KOPT-K1 (cell line): ENCODE data around the gene EOLA1.
"Not testable (repeated sequence)": the region's sequence is repeated elsewhere in the genome, so short reads cannot be mapped to it uniquely, and the experiment has no call there.

ENCODE experiments used
- H3K27ac ChIP-seq: fragments of 200-600 bp; sonication (generic); 2 replicates; pipeline ENCODE4 v1.5.1; 2016; ENCODE audit warnings: antibody characterized with exemption, mild to moderate bottlenecking, low read depth, low read length; ENCODE audit not compliant: poor library complexity, severe bottlenecking
- H3K36me3 ChIP-seq: fragments of 200-600 bp; sonication (generic); 2 replicates; pipeline ENCODE4 v1.5.1; 2017; ENCODE audit warnings: antibody characterized with exemption, mild to moderate bottlenecking, low read length, moderate library complexity; ENCODE audit not compliant: insufficient read depth
- H3K9me3 ChIP-seq: fragments of 200-600 bp; sonication (generic); 2 replicates; pipeline ENCODE4 v1.5.1; 2017; ENCODE audit warnings: antibody characterized with exemption, low read length, mild to moderate bottlenecking; ENCODE audit not compliant: insufficient read depth, poor library complexity, severe bottlenecking

Gene EOLA1

DNA sequence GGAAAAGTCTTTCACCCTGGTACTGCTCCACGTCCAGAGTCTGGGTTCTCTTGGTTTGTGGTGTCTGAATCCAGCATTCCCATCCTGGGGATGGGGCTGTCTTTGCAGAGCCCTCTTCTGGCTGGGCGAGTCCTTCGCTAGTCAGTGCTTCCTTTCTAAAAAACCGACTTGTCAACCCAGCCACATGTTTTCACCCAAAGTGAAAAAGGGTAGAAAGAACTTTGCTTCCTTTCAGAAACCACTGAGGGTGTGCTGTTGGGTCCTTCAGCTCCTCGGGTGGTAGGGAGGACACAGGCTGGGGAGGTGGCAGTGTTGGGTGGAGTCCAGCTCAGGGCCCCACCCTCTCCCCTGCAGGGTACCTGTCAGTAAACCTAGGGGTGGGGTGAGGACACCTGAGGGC, 14.9 kb upstream of the EOLA1 start:
- not testable (repeated sequence) for H3K36me3 ChIP-seq, H3K9me3 ChIP-seq
- H3K27ac ChIP-seq: peak overlapping the region; percentile 57

DNA sequence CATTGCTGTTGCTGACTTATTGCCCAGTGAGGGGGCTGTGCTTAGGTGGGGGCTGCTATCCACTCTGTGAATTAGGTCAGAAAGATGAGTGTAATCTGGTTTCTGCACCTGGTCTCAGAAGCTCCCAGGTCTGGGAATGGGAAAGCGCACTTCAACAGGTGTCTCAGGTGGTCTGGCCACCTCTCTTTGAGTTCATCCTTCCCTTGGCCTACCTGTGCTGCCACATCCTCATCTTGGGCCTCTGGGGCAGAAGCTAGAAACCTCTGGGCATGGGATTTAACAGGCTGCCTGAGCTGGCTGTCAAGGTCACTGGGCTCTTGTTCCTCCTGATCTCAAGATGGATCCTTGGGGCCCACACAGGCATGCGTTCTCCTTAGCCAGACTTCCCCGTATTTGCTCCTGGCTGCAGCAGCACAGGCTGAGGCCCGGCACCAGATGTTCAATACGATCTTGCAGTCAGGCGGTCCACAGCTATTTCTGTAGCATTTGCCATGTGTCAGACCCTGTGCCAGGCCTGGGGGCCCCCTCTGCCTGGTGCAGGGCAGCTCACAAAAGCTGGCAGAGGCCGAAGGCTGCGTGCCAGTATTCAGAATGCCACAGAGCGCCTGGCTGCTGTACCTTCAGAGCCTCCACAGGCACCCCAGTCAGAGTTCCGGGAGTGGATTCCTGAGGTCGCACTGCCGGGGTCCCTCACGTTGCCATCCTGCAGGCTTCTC, 14.3 kb upstream of the EOLA1 start:
- H3K36me3 ChIP-seq: not testable (repeated sequence)
- H3K27ac ChIP-seq: peak overlapping the region; percentile 57

DNA sequence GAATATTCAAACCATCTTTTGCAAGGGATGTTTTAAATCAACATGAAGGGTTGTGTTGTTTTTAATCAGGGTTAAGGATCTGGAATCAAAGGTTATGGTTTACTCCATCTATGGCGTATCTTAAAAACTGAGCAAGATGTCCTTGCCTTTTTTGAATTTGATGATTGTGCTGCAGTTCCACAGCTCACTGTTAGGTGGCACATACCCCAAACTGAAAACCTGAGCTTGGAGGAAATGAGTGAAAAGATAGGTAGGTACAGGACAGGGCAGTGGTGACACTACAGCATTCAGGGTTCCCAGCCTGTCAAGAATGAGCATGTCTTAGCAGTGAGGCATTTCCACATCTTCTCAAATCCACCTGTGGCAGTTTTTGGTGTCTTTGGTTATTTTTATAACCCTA, 13.1 kb upstream of the EOLA1 start:
- no peaks in the 10 kb centered on the region; the same call in 1 of the 2 replicates for H3K36me3 ChIP-seq
- H3K9me3 ChIP-seq: no peaks in the 10 kb centered on the region
- no peak overlapping the region for H3K27ac ChIP-seq

More for the DNA sequence above, 14.3 kb upstream of the EOLA1 start:
- not testable (repeated sequence) for H3K9me3 ChIP-seq

DNA sequence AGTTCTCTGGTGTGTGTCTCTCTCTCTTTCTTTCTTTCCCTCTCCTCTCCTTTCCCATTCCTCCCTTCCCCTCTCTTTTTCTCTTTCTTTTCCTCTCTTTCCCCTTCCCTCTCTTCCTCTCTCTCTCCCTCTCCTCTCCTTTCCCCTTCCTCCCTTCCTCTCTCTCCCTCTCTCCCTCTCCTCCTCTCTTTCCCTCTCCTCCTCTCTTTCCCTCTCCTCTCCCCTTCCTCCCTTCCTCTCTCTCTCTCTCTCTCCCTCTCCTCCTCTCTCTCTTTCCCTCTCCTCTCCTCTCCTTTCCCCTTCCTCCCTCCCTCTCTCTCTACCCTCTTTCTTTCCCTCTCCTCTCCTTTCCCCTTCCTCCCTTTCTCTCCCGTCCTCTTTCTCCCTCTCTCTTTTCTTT, 12.4 kb upstream of the EOLA1 start:
- Histone ChIP-seq H3K36me3 (no peaks in the 10 kb centered on the region; the same call in 1 of the 2 replicates), H3K9me3 (no peaks in the 10 kb centered on the region), H3K27ac (no peak overlapping the region)

DNA sequence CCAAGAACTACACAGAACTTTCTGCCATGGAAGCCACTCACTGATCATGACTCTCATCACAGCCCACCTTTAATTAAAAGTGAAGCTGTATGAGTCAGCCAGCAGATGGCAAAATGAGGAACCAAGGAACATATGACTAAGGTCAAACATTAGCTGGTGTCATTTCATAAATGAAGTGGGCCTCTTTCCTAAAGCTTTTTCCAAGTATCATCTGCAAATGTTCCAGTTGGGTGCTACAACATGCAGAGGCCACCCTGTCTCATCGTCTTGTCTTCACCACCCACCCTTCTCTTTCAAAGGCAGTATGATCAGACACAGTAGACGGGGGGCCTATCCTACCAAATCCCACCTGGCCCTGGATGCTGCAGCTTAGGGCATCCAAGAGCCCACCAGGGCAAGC, 9.2 kb upstream of the EOLA1 start:
- Histone ChIP-seq H3K36me3 (no peaks in the 10 kb centered on the region; the same call in 1 of the 2 replicates), H3K27ac (no peak overlapping the region), H3K9me3 (no peaks in the 10 kb centered on the region)

DNA sequence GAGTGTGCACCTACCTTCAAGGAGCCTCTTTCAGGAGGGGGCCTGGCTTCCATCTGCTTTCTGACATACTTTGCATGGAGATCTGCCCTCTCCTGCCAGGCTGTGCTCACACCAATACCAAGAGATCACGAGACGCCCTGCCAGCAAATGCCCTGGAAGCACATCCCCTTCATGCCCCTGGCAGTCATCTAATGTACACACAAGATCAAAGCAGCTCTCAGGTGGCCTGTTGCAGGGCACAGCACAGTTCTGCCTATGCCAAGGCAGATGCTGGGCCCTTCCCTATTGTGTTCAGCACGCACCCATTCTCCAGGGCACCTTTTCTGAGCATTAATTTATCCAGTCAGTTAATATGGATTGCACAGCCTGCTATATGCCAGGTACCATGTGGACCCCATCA, 7.9 kb upstream of the EOLA1 start:
- not testable (repeated sequence) for H3K36me3 ChIP-seq, H3K9me3 ChIP-seq, H3K27ac ChIP-seq

DNA sequence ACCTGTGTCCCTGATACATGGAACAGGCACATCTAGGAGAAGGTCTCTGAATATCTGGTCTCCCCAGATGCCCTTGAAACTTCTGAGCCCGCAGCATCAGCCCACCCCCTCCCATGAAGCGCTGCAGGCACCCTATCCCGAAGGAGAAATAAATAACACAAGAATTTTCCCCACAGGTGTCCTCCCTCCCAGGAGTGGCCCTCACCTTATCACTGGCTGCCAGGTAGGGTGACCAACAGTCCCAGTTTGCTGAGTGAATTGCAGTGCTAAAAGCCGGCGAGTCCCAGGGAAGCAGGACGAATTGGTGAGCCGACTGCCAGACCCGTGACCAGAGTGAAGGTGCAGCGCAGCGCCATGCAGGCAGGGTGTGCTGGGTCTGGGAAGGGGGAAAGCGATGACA, 6.8 kb upstream of the EOLA1 start:
- H3K27ac ChIP-seq, H3K36me3 ChIP-seq, H3K9me3 ChIP-seq: not testable (repeated sequence)

DNA sequence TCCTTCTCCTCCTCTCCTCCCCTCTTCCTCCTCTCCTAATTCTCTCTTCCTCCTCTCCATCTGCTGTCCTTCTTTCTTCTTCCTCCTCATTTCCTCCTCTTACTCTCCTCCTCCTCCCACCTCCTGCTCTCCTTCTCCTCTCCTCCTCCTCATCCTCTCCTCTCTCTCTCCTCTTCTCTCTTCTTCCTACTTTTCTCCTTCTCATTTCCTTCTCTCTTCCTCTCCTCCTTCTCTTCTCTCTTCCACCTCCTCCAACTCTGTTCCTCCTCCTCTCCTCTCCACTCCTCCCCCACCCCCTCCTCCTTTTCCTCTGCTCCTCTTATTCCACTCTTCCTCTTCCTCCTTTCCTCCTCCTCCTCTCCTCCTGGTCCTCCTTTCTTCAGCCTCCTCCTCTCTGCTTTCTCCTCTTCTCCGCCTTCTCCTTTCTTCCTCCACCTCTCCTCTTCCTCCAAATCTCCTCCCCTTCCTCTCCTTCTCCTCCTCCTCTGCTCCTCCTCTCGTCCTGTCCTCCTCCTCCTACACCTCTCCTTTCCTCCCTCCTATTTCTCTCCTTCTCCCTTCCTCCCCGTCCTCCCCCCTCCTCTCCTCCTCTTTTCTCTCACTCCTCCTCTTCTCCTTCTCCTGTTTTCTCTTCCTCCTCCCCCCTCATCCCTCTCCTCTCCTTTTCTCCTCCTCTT, 5.7 kb upstream of the EOLA1 start:
- H3K27ac ChIP-seq, H3K36me3 ChIP-seq, H3K9me3 ChIP-seq: not testable (repeated sequence)

DNA sequence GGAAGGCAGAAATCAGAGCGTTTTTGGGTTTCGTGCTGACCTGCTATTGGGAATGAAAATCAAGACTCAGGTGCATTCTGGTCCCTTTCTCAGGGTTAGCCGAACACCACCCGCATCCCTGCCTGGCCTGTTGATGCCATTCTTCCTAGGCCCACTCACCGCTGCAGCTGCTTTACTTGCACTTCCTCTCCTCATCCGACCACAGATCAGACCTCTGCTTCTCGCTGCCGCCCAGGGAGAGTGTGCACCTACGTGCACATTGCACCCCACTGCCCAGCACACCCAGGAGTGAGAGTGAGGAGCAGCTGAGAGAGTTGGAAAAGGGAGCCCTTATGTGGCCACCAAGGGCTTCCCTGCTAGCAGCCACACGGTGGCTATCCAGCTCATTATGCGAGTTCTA, 3.3 kb upstream of the EOLA1 start:
- H3K27ac ChIP-seq, H3K9me3 ChIP-seq, H3K36me3 ChIP-seq: not testable (repeated sequence)

DNA sequence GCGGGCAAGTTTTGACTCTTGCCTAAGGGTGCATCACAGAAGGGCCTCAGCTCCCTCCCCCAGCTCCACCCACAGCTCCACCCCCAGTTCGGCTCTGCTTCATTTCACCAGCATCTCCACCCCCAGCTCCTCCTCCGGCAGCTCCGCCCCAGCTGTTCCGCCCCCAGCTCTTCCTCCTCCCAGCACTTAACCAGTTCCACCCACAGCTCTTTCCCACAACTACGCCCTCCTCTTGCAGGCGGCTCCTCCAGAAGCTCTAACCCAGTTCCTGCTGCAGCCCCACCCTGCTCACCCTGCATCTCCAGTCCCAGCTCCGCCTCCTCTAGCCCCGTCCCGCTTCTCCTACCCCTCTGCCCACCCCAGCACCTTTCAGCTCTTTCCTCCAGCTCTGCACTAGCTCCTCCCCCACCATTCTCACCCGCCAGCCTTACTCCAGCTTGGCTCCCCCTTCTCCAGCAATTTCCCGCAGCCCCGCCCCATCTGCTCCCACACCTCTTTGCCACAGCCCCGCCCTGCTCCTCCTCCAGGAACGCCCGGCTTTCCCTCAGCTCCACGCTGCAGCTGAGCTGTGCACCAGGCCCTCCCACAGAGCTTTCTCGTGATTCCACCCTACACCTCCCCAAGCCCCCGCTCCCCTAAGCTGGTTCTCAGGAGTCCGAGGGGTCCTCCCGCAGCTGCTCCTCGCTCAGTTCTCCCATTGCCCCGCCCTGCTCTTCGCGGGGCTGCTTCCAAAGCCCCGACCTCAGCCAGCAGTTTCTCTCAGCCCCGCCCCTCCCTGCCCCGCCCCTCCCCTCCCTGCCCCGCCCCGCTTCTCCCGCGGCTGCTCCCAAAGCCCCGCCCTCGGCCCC, 1.3 kb upstream of the EOLA1 start:
- Histone ChIP-seq H3K27ac (peak overlapping the region; percentile 84), H3K9me3 (no peaks in the 10 kb centered on the region), H3K36me3 (no peaks in the 10 kb centered on the region)

DNA sequence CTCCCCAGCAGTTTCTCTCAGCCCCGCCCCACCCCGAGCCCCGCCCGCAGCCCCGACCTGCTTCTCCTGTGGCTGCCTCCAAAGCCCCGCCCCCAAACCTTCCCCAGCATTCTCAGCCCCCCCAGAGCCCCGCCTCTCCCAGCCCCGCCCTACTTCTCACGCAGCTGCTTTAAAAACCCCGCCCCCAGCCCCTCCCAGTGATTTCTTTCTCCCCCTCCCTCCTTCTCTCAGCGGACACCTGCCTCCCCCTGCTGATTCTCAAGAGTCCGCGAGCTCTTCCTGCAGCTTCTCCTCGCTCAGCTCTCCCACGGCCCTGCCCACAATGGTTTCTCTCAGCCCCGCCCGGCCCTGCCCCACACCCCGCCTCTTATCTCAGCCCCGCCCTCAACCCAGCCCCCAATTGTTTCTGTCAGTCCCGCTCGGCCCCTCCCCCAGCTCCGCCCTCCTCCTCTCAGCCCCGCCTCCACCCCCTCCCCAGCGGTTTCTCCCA, 636 bp upstream of the EOLA1 start:
- no peaks in the 10 kb centered on the region for H3K9me3 ChIP-seq
- H3K27ac ChIP-seq: peak overlapping the region; percentile 79
- H3K36me3 ChIP-seq: no peaks in the 10 kb centered on the region; the same call in 1 of the 2 replicates

DNA sequence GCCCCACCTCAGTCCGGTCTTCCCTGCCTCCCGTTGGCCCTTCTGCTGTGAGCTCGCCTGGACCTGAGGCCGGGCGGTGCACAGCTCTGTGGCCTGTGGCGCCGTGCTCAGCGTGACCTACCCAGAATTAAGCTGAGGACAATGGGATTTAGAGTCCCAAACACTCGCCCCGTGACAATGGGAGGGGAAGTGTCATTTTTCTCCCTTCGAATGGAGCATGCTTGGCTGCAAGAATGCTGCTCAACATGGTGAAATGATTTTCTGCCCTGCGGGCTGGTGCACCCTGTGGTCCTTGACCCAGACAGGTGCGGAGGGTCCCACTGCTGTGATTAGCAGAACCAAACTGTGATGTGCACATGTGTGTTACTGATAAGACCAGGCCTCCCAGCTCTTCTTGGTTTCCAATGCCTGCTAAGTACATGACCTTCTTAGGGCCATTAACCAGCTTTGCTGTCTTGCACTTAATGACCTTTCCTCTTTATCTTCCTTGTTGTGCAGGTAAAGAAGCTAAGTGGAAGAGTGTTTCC, 772 bp downstream of the EOLA1 start:
- no peaks in the 10 kb centered on the region for H3K9me3 ChIP-seq
- no peaks in the 10 kb centered on the region; the same call in 1 of the 2 replicates for H3K36me3 ChIP-seq
- peak overlapping the region; percentile 79 for H3K27ac ChIP-seq

DNA sequence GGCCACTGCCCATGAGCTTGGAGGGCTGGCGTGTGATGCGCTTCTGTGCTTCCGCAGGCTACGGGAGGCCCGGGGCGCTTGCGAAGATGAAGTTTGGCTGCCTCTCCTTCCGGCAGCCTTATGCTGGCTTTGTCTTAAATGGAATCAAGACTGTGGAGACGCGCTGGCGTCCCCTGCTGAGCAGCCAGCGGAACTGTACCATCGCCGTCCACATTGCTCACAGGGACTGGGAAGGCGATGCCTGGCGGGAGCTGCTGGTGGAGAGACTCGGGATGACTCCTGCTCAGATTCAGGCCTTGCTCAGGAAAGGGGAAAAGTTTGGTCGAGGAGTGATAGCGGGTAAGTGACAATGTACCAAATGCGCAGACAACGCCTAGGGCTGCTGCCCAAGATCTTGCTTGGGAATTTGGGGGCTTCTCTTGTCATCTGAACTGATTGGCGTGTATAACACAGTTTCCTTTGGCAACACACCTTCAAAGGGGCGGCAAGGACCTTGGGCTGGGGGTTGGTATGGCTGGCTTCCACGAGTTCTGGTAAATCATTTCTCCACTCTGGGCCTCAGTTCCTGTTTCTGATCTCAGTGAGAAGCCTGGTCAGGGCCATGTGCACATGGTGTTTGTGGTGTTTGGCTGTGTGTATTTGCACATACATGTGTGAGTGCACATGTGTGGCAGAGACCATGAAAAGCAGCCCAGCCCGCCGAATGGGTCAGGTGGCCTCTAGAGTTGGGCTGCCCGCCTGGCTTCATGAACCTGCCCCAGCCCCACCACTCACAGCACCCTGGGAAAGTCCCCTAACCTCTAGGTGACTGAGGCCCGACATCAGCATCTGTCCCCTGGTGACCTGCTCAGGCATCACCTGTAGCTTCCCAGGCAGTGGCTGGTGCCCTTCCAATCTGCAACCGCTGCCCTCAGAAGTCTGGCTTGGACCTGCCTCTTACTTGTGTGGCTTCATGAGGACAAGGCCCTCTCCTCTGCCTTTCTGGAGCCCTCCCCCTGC, 5.0 kb downstream of the EOLA1 start:
- not testable (repeated sequence) for H3K36me3 ChIP-seq, H3K9me3 ChIP-seq, H3K27ac ChIP-seq

DNA sequence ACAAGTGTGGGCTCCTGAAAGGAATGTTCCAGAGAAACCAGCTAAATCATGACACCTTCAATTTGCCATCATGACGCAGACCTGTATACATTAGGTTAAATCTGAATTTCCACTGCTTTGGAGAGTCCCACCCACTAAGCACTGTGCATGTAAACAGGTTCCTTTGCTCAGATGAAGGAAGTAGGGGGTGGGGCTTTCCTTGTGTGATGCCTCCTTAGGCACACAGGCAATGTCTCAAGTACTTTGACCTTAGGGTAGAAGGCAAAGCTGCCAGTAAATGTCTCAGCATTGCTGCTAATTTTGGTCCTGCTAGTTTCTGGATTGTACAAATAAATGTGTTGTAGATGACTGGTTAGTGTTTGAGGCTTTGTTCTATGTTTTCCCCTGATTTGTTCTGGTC, 6.2 kb downstream of the EOLA1 start:
- H3K9me3 ChIP-seq, H3K27ac ChIP-seq, H3K36me3 ChIP-seq: not testable (repeated sequence)
